SK-N-SH treated with all-trans-retinoic acid at 6 μM for 48 hours (cell line): ENCODE data around the gene A3GALT2.

Experiments used
- ATAC-seq: fragments of 200-7000 bp; cut with Tn5 transposase; 3 replicates; pipeline ENCODE4 v1.9.1; 2020; ENCODE audit warnings: mild to moderate bottlenecking, moderate library complexity
- ARNTL ChIP-seq: fragments of 450-650 bp; formaldehyde crosslinking; IDR thresholded peaks from 2 replicates; pipeline ENCODE4 v1.5.0; 2020; ENCODE audit warnings: low read depth, mild to moderate bottlenecking, moderate library complexity, borderline replicate concordance
- BACH2 ChIP-seq: fragments of 250-450 bp; sonication (Bioruptor Pico); IDR thresholded peaks from 2 replicates; pipeline ENCODE4 v1.9.0; 2021; ENCODE audit warnings: mild to moderate bottlenecking, borderline replicate concordance
- CSDC2 ChIP-seq: fragments of 250-450 bp; sonication (Bioruptor Pico); IDR thresholded peaks from 2 replicates; pipeline ENCODE4 v1.5.0; 2020; ENCODE audit warnings: mild to moderate bottlenecking, moderate library complexity
- ESRRG ChIP-seq: fragments of 250-450 bp; sonication (Bioruptor Pico); IDR thresholded peaks from 2 replicates; pipeline ENCODE4 v1.6.1; 2021; ENCODE audit warnings: mild to moderate bottlenecking
- GLIS3 ChIP-seq: fragments of 250-450 bp; sonication (Bioruptor Pico); IDR thresholded peaks from 2 replicates; pipeline ENCODE4 v1.5.0; 2020; ENCODE audit warnings: mild to moderate bottlenecking, moderate library complexity
- ISL1 ChIP-seq: fragments of 250-450 bp; sonication (Bioruptor Pico); IDR thresholded peaks from 2 replicates; pipeline ENCODE4 v2.1.2; 2022; ENCODE audit warnings: mild to moderate bottlenecking, moderate library complexity
- OSR1 ChIP-seq: fragments of 250-450 bp; sonication (Bioruptor Pico); IDR thresholded peaks from 2 replicates; pipeline ENCODE4 v1.8.0; 2022; ENCODE audit warnings: moderate library complexity, mild to moderate bottlenecking, inconsistent platforms
- PPARA ChIP-seq: fragments of 250-450 bp; sonication (Bioruptor Pico); IDR thresholded peaks from 2 replicates; pipeline ENCODE4 v1.5.0; 2020; ENCODE audit warnings: mild to moderate bottlenecking, borderline replicate concordance
- RARB ChIP-seq: fragments of 250-450 bp; sonication (Bioruptor Pico); IDR thresholded peaks from 2 replicates; pipeline ENCODE4 v1.8.0; 2021; ENCODE audit warnings: mild to moderate bottlenecking, moderate library complexity
- TCF4 ChIP-seq: fragments of 250-450 bp; sonication (Bioruptor Pico); IDR thresholded peaks from 2 replicates; pipeline ENCODE4 v1.8.0; 2021; ENCODE audit warnings: mild to moderate bottlenecking, moderate library complexity, borderline replicate concordance
- TOX ChIP-seq: fragments of 250-450 bp; sonication (Bioruptor Pico); IDR thresholded peaks from 2 replicates; pipeline ENCODE4 v1.8.0; 2021; ENCODE audit warnings: mild to moderate bottlenecking, moderate library complexity, borderline replicate concordance
- ZC3H10 ChIP-seq: fragments of 250-450 bp; sonication (Bioruptor Pico); IDR thresholded peaks from 2 replicates; pipeline ENCODE4 v1.5.1; 2021; ENCODE audit warnings: mild to moderate bottlenecking, moderate library complexity
- ZFP3 ChIP-seq: fragments of 250-450 bp; sonication (Bioruptor Pico); IDR thresholded peaks from 2 replicates; pipeline ENCODE4 v1.5.0; 2020; ENCODE audit warnings: mild to moderate bottlenecking, moderate library complexity
- ZFP30 ChIP-seq: fragments of 450-650 bp; formaldehyde crosslinking; IDR thresholded peaks from 2 replicates; pipeline ENCODE4 v1.5.0; 2022; ENCODE audit warnings: mild to moderate bottlenecking, moderate library complexity
- ZNF565 ChIP-seq: fragments of 450-650 bp; formaldehyde crosslinking; conservative IDR thresholded peaks from 2 replicates; pipeline ENCODE4 v1.5.0; 2020; ENCODE audit warnings: low read depth, mild to moderate bottlenecking, moderate library complexity
- ZNF70 ChIP-seq: fragments of 450-650 bp; formaldehyde crosslinking; IDR thresholded peaks from 2 replicates; pipeline ENCODE4 v1.5.0; 2020; ENCODE audit warnings: mild to moderate bottlenecking, moderate library complexity
- ZNF8 ChIP-seq: fragments of 450-650 bp; formaldehyde crosslinking; IDR thresholded peaks from 2 replicates; pipeline ENCODE4 v1.5.0; 2020; ENCODE audit warnings: mild to moderate bottlenecking, moderate library complexity
- TF ChIP-seq, protein P1 (sequence below): fragments of 250-450 bp; sonication (Bioruptor Pico); IDR thresholded peaks from 2 replicates; pipeline ENCODE4 v1.5.1; 2021; ENCODE audit warnings: mild to moderate bottlenecking, moderate library complexity
- TF ChIP-seq, protein P2 (sequence below): fragments of 250-450 bp; sonication (Bioruptor Pico); IDR thresholded peaks from 2 replicates; pipeline ENCODE4 v1.8.0; 2021; ENCODE audit warnings: low read depth, mild to moderate bottlenecking, moderate library complexity, borderline replicate concordance
- TF ChIP-seq, protein P3 (sequence below): fragments of 250-450 bp; sonication (Bioruptor Pico); IDR thresholded peaks from 2 replicates; pipeline ENCODE4 v1.5.0; 2020; ENCODE audit warnings: mild to moderate bottlenecking, moderate library complexity
- TF ChIP-seq, protein P4 (sequence below): fragments of 250-450 bp; sonication (Bioruptor Pico); IDR thresholded peaks from 2 replicates; pipeline ENCODE4 v1.5.1; 2020; ENCODE audit warnings: low read depth, mild to moderate bottlenecking, moderate library complexity

A3GALT2 gene

DNA sequence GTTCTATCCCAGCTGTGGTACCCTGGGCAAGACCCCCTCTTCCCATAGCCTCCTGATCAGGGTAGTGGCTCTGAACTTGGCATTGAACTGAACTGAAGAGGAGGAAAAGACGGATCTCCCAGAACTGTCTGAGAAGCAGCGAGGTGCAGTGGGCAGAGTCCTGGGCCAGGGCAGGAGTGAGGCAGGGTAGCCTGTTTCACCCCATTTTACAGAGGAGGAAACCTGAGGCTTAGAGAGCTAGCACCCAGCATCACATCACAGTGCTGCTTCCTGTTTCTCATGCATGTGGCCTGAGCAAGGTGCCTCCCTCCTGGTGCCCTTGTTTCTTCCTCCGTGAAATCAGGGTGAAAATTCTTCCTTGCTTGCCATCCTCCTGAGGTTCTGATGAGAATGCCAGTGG is 47.5 kb downstream of the A3GALT2 start:
- no peak for TF ChIP-seq BACH2 (CRISPR knock-in tag)
- no peak for TF ChIP-seq ZFP3 (CRISPR knock-in tag)
- TF ChIP-seq, protein P1, sequence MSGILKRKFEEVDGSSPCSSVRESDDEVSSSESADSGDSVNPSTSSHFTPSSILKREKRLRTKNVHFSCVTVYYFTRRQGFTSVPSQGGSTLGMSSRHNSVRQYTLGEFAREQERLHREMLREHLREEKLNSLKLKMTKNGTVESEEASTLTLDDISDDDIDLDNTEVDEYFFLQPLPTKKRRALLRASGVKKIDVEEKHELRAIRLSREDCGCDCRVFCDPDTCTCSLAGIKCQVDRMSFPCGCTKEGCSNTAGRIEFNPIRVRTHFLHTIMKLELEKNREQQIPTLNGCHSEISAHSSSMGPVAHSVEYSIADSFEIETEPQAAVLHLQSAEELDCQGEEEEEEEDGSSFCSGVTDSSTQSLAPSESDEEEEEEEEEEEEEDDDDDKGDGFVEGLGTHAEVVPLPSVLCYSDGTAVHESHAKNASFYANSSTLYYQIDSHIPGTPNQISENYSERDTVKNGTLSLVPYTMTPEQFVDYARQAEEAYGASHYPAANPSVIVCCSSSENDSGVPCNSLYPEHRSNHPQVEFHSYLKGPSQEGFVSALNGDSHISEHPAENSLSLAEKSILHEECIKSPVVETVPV, result no peak
- TF ChIP-seq ARNTL (CRISPR knock-in tag), result no peak
- no peak for TF ChIP-seq ZNF8
- no peak for TF ChIP-seq ZNF565 (CRISPR knock-in tag)
- TF ChIP-seq OSR1 (CRISPR knock-in tag), result no peak
- no peak for TF ChIP-seq ZNF70 (CRISPR knock-in tag)
- TF ChIP-seq, all 23 proteins: peak for 0
- ATAC-seq, result no peak

DNA sequence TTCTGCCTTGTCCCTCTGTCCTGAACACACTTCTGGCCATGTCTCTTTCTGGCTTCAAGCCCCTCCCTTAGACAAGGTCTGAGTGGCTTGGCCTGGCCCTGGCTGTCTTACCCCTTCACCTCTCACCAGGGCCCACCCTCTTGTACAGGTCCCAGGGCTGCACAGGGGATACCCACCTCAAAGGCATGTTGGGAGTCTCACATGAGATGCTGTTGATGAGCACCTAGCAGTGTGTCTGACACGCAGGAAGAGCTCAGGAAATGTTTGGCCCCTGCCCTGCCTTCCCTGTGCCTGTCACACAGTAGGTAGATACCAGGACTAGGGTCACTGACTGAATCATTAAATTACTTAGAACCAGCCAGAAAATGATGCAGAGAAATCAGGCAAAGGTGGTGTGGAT is 48.0 kb downstream of the A3GALT2 start:
- no peak for TF ChIP-seq ZC3H10 (CRISPR knock-in tag)
- TF ChIP-seq OSR1 (CRISPR knock-in tag), result no peak
- TF ChIP-seq, protein P1, result no peak
- TF ChIP-seq GLIS3 (CRISPR knock-in tag), result no peak
- TF ChIP-seq, protein P2, sequence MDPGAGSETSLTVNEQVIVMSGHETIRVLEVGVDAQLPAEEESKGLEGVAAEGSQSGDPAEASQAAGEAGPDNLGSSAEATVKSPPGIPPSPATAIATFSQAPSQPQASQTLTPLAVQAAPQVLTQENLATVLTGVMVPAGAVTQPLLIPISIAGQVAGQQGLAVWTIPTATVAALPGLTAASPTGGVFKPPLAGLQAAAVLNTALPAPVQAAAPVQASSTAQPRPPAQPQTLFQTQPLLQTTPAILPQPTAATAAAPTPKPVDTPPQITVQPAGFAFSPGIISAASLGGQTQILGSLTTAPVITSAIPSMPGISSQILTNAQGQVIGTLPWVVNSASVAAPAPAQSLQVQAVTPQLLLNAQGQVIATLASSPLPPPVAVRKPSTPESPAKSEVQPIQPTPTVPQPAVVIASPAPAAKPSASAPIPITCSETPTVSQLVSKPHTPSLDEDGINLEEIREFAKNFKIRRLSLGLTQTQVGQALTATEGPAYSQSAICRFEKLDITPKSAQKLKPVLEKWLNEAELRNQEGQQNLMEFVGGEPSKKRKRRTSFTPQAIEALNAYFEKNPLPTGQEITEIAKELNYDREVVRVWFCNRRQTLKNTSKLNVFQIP, result no peak
- no peak for ATAC-seq

DNA sequence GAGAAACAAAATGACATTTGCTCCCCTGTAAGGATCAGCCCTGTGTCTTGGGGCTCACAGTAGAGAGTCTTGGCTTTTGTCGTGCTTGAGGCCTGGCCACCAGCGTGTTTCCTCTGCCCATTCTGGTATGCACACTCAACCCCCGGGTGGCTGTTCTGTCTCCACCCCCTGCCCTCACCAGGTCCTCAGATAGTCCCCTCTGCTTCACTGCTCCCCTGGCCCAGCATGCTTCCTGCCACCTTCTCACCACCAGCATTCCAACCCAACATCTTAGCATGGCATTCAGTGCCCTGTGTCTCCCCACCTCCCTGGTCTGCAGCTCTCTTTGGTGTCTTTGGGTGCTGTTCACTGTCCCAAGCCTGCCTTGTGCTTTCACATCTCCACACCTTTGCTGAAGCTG is 48.4 kb downstream of the A3GALT2 start:
- TF ChIP-seq ARNTL (CRISPR knock-in tag) (no peak), CSDC2 (CRISPR knock-in tag) (no peak), ISL1 (CRISPR knock-in tag) (no peak), ZNF8 (no peak), PPARA (CRISPR knock-in tag) (no peak), ZC3H10 (CRISPR knock-in tag) (no peak), ZNF565 (CRISPR knock-in tag) (no peak), OSR1 (CRISPR knock-in tag) (no peak), TOX (CRISPR knock-in tag) (no peak), BACH2 (CRISPR knock-in tag) (no peak), ESRRG (CRISPR knock-in tag) (no peak), TCF4 (CRISPR knock-in tag) (no peak), RARB (CRISPR knock-in tag) (no peak), ZFP30 (CRISPR knock-in tag) (no peak), ZFP3 (CRISPR knock-in tag) (no peak)
- TF ChIP-seq, protein P2, result no peak
- TF ChIP-seq, protein P1, result no peak
- TF ChIP-seq, protein P3, sequence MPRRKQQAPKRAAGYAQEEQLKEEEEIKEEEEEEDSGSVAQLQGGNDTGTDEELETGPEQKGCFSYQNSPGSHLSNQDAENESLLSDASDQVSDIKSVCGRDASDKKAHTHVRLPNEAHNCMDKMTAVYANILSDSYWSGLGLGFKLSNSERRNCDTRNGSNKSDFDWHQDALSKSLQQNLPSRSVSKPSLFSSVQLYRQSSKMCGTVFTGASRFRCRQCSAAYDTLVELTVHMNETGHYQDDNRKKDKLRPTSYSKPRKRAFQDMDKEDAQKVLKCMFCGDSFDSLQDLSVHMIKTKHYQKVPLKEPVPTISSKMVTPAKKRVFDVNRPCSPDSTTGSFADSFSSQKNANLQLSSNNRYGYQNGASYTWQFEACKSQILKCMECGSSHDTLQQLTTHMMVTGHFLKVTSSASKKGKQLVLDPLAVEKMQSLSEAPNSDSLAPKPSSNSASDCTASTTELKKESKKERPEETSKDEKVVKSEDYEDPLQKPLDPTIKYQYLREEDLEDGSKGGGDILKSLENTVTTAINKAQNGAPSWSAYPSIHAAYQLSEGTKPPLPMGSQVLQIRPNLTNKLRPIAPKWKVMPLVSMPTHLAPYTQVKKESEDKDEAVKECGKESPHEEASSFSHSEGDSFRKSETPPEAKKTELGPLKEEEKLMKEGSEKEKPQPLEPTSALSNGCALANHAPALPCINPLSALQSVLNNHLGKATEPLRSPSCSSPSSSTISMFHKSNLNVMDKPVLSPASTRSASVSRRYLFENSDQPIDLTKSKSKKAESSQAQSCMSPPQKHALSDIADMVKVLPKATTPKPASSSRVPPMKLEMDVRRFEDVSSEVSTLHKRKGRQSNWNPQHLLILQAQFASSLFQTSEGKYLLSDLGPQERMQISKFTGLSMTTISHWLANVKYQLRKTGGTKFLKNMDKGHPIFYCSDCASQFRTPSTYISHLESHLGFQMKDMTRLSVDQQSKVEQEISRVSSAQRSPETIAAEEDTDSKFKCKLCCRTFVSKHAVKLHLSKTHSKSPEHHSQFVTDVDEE, result no peak
- TF ChIP-seq, protein P4, sequence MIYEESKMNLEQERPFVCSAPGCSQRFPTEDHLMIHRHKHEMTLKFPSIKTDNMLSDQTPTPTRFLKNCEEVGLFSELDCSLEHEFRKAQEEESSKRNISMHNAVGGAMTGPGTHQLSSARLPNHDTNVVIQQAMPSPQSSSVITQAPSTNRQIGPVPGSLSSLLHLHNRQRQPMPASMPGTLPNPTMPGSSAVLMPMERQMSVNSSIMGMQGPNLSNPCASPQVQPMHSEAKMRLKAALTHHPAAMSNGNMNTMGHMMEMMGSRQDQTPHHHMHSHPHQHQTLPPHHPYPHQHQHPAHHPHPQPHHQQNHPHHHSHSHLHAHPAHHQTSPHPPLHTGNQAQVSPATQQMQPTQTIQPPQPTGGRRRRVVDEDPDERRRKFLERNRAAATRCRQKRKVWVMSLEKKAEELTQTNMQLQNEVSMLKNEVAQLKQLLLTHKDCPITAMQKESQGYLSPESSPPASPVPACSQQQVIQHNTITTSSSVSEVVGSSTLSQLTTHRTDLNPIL (CRISPR knock-in tag), result no peak
- TF ChIP-seq, all 23 proteins: peak for 0
- no peak for ATAC-seq
